22Rv1 (cell line): ENCODE results near the gene MYOD1.

Experiments used
- CTCF ChIP-seq: fragments of 450-650 bp; IDR thresholded peaks from 2 replicates; pipeline ENCODE4 v1.5.1; 2017; ENCODE audit warnings: mild to moderate bottlenecking
- ZFX ChIP-seq: fragments of 450-650 bp; IDR thresholded peaks from 2 replicates; pipeline ENCODE4 v1.6.1; 2017; ENCODE audit warnings: antibody characterized with exemption, borderline replicate concordance

DNA sequence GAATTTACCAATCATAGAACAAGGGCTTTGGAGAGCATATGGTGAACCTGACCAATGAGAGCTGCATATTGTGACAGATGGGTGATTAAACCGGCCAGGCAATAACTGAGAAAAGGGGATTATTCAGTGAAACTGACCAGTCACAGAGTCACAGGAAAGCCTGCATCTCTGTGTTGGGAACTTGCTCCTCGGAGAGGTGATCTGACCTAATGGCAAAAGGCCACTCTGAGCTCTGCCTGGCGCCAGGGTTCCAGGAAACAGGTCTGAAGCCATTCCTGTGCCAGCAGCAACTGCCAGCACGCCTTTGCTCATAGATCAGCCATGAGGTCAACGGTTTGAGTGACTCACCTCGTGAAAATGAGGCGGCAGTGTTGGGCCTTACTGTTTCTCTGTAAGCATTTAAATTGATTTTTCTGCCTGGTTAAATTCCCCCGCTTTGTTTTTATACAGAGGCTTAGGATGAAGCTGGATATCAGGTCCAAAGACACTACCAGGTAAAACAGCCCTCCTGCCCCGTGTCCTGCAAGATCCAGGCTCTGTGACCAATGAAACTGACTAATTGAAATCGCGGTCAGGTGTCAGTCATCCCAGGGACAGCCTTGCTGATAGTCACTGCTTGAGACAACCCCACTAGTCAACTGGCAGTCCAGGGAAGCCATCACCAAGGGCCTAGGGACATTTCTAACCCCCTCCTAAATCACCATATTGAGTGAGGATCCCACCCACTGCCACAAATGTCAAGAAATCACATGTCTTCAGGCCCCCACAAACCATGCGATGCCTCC lies 35.8 kb upstream of the MYOD1 start:
- TF ChIP-seq CTCF (no peak), ZFX (no peak)
